ENCODE results near the gene BEST4.
"Not testable (repeated sequence)": the region's sequence is repeated elsewhere in the genome, so short reads cannot be mapped to it uniquely, and the experiment has no call there.

BEST4 gene

DNA sequence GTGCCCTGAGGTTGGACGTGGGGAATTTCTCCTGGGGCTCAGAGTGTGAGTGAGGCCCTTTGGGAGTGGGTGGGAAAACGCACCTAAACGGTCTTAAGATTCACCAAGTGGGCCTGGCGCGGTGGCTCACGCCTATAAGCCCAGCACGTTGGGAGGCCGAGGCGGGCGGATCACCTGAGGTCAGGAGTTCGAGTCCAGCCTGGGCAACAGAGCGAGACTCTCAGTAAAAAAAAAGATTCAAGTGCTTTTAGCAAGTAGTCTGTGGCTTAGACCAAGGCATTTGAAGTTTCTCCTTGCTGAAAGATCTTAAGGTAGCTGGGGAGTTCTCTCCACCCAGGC is 11.3 kb downstream of the BEST4 start:
- DNase-seq, result no peak

DNA sequence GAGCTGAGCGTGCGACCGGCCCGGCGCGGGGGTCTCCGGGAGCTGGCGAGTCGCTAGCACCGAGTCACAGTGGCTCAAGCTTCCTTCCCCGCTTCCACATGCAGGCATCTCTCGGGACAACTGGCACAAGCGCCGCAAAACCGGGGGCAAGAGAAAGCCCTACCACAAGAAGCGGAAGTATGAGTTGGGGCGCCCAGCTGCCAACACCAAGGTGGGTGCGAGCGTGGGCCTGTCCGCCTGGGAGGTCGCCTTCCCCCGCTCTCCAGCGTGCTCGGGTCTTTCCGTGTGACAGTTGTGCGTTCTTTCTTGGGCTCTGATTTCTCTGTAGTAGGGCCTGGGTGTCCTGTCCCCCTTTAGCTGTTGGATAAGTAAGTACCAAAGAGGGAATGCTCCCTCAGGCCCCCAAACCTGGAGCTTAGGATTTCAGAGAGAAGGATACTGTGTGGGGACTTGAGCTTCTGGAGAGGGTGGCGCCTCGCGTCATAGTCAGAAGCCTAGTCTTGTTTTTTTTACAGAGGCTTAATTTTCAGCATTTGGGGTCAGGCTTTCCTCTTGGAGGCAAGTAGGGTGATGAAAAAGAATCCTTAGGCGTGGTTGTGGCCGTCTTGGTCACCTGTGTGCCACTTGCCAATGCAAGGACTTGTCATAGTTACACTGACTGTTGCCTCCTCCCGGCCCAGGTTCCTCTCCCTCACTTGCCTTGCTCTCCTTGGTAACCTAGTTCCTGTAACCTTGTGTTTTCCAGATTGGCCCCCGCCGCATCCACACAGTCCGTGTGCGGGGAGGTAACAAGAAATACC is 11.8 kb downstream of the BEST4 start:
- no peak for DNase-seq

DNA sequence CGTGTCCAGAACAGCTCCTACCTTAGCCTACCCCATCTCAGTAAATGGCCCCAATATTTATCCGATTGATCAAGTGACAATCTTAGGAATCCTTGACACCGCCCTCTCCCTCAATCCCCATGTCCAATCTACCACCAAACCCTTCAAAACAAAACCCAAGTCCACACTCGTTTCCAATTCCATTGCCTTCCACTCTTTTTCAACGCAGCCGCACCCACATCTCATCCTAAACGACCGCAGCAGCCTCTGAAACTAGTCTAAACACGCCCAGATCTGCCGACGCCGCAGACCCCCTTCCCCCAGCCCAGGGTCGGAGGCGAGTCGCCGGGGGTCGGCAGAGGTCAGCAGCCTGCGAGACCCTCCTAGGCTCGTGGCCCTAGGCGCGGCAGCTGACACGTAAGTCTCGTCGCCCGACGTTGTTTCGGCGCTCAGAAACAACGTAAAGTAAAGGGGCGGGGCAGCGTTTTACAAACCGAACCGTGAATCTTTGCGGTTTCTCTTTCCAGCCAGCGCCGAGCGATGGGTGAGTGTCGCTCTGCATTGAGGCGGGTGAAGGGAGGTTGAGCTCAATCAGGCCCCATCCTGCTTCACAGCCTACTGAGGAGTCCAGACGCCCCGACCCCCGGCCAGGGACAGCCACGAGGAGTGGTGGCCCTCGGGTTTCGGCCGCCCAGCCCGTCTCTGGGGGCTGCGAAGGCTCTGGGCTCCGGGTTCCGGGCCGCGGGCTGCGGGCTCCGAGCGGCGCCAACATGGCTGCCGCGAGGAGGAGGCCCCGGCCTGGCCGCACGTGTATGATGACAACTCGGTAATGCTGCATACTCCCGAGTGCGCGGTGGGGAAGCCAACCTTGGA is 12.7 kb downstream of the BEST4 start, which contains the start of gene RPS8:
RPS8 (plus strand) TSS at position 463 of the 852 bp plus-strand sequence; CDS start at position 520, 57 bp downstream.
- DNase-seq, result peak; percentile 57

DNA sequence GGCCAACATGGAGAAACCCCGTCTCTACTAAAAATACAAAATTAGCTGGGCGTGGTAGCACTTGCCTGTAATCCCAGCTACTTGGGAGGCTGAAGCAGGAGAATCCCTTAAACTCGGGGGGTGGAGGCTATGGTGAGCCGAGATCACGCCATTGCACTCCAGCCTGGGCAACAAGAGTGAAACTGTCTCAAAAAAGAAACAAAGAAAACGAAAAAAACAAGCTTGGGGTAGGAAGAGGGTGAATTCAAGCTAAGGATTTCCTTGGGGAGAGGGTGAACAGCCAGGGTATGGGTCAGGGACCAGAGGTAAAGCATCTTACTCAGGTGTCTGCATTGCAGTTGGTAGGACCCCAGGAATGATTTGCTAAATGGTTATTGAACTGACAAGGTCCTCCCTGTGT is 21.5 kb downstream of the BEST4 start:
- DNase-seq, result not testable (repeated sequence)

DNA sequence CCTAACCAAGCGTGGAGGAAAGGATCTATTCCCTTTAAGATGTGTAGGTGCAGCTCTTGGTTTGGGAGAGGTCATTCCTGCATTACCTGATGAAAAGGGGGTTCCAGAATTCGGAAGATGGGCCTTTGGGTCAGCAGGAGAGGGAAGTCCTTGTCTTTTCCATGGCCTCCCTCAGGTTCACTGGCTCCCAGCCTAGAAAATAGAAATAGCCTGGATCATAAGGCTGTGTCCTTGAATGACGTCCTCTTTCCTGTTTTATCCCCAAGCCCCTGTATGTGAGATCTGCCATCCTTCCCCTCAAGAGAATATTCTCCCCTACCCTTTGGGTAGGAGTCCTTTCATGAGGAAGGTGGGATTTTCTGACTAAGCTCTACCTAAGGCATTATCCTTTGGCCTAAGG is 27.1 kb downstream of the BEST4 start:
- DNase-seq, result no peak

DNA sequence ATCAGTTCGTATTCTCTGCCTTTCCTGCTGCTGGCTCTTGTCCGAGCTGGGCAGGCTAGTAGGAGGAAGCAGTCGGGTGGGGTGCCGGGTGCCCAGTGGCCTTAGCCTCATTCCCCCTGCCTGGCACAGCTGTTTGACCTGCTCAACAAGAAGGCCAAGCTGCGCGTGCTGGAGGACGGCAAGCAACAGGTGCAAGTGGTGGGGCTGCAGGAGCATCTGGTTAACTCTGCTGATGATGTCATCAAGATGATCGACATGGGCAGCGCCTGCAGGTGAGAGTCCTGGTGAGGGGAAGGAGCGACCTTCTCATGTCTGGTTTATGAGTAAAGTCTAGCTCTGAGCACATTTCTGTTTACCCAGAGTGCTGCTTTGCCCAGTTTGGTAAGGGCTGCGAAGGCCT is 28.9 kb downstream of the BEST4 start:
- DNase-seq, result no peak

DNA sequence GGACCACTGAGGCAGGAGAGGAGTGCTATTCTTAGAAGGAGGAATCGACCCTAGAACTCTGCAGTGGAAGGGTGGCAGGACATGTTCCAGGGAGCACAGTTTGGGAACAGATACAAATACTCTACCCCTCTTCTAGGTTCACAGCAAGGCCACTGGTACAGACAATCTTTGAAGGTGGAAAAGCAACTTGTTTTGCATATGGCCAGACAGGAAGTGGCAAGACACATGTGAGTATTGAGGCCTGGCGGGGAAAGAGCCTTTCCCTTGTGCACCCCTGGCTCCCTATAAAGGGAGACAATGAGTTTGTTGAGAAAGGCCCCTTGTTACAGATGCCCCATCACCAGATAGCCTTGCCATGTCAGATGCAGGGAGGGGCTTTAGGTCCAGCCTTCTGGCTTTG is 30.6 kb downstream of the BEST4 start:
- no peak for DNase-seq

DNA sequence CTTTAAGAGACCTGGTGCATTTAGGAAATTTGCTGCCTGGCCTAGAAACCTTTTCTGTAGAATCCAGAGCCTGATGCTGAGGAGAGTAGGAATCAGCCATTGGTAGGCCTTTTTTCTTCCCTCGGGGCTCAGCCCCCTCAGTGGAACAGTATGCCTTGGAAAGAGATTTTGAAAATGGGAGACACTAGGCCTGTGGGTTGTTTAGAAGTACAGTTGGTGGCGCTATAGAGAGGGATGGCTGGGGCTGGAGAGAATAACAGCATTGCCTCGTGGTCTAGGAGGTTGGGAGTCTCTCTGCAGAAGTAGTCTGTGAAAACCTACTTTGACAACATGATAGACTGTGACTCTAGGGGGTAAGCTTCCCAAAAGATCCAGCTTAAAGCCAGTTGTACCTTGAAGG is 40.1 kb downstream of the BEST4 start:
- no peak for DNase-seq

DNA sequence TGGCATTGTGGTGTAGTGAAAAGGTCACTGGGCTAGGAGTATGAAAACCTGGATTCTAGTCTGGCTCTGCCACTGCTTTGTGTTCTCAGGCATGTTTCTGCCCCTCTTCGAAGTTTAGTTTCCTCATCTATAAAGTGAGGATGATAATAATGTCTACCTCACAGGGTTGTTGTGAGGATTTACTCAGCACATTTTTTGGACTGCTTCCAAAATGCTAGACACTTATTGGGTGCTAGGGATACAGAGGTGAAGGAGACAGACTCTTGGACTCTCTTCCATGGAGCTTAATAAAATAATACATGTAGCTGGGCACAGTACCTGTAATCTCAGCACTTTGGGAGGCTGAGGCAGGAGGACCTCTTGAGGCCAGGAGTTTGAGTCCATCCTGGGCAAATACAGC is 44.8 kb downstream of the BEST4 start:
- no peak for DNase-seq

DNA sequence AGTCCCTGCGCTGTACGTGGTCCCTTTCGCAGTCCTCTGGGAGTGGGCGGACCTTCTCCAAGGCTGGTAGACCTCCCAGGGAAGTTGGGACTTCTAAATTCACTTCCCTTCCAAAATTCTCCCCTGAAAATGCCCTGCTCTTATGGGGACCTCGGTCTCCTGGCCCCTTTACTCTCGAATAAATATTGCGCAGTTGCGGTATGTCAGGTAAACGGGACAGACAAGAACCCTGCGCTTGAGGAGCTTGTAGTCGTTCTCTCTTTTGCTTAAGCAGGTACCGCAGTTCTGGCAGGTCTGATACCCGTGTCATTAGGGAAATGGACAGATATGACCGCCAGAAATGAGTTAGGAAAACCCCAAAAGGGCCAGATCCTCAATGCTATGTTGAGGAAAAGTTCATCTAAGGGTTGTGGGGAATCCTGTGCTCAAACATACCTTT is 47.8 kb downstream of the BEST4 start:
- no peak for DNase-seq

DNA sequence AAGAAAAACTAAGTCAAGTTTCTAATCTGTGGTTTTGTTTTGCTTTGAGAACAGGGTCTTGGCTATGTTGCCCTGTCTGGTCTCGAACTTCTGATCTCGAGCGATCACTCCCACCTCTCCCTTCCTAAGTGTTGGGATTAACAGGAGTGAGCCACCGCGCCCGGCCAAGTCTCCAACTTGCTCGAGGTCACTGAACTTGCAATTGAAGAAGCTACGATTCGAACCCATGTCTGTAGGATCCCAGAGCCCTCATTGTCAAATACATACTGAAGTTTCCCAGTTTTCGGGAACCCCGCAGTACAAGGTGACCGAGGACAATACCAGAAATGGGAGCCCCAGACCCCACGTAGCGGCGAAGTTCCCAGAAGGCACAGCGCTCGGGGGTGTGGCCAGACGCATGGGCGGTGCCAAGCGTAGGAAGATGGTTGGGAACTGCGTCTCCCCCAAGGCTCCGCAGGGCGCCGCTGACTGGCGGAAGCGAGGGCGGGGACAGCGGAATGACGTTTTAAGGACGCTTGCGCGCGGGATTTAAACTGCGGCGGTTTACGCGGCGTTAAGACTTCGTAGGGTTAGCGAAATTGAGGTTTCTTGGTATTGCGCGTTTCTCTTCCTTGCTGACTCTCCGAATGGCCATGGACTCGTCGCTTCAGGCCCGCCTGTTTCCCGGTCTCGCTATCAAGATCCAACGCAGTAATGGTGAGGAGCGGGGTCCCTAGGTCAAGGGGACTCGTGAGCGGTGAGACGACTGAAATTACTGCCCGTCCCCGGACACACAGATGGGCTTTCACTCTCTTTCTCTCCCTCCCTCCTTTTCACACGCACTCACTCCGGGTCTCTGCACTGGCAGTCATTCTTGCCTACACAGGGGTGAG is 48.4 kb downstream of the BEST4 start, which contains the start of gene KIF2C:
KIF2C (plus strand) TSS at position 531 of the 872 bp plus-strand sequence; CDS start at position 627, 96 bp downstream.
- DNase-seq, result peak; percentile 74

DNA sequence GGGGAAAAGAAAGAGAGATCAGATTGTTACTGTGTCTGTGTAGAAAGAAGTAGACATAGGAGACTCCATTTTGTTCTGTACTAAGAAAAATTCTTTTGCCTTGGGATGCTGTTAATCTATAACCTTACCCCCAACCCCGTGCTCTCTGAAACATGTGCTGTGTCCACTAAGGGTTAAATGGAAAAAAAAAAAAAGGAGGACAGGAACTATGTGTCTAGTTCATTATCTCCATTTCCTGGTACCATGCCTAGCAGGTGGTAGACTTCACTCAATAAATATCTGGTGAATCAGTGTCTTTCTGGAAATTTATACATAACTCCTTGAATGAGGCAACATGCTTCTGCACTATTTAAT is 49.0 kb downstream of the BEST4 start:
- not testable (repeated sequence) for DNase-seq

DNA sequence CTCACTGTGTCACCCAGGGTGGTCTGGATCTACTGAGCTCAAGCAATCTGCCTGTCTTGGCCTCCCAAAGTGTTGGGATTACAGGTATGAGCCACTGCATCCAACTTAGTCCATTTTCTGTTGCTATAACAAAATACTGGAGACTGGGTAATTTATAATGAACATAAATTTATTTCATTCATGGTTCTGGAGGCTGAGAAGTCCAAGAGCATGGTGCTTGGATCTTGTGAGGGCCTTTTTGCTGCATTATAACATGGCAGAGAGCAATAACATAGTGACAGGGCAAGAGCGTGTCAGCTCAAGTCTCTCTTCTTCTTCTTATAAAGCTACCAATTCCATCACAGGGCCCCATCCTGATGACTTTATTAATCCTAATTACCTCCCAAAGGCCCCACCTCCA is 52.0 kb downstream of the BEST4 start:
- DNase-seq, result no peak

DNA sequence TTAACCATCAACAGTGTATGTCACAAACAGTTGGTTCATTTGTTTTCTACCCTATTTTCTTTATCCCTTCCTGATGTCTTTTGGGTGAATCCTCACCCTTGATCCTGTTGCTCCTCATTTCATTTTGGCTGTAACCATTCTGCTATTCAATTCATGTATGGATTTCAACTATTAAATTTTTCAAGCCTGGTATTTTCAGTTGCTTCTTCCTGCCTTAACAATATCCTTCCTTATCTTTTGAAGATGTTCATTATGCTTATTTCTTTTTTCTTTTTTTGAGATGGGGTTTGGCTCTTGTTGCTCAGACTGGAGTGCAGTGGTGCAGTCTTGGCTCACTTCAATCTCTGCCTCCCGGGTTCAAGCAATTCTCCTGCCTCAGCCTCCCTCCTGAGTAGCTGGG is 54.2 kb downstream of the BEST4 start:
- no peak for DNase-seq
